ENCODE data around the gene KRTAP5-1. TPM values are rescaled to one million over a fixed set of nuclear protein-coding genes. Genes with fewer than 3 reads are reported as not detected.

KRTAP5-1 gene
- total and polyA plus RNA-seq, 10 of the 15 experiments (the other 5 are each of a cell fraction or from before 2014, with no cell fraction given) = not detected

DNA sequence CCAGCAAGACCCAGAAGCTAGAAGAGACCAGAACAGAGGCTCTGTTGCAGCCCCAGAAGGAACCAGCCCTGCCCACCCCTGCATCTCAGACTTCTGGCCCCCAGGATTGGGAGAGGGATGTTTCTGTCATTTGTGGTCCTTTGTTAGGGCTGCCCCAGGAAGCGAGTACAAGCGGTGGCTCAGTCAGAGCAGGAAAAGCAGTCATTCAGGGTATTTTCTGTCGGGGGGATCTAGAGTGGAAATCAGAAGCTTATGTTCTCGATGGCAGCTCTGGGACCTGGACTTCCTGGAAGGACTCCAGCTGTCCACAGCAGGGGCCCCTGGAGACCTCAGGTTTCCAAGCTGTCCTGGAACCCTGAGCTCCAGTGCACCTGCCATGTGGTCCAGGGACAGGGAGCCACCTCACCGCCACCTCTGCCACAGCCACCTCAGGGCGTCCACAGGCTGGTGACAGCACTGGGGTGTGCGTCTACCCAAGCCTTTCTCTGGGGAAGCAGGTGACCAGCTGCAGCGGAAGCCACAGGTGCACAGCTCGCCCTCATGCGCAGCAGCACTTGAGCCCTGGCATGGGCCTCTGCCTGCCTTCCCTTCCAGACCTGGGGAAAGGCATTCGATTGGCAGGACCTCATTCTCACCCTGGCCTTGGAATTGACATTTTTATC is 47.1 kb upstream of the KRTAP5-1 start:
- POLR2A ChIA-PET = no interaction called here

More for the DNA sequence above, 47.1 kb upstream of the KRTAP5-1 start:
- no peaks in the 10 kb centered on the region for H3K36me3 ChIP-seq (ENCODE audit: control insufficient read depth in 2 of 2, insufficient read depth in 2 of 2, low read length in 1 of 2)
- no peak overlapping the region for H3K9ac ChIP-seq (ENCODE audit: control insufficient read depth, insufficient read depth, low read length)
- DNase-seq (ENCODE audit: low read depth, low spot score) = no peak
- ChIA-PET SMC1A (ENCODE audit: uncharacterized antibody, unreplicated experiment) (no interaction called here), RAD21 (ENCODE audit: unreplicated experiment) (no interaction called here), CTCF (interaction anchor here (2.7 kb wide), 1 partner anchor 8 kb away, joined by 12 read pairs; no protein-coding TSS in a partner anchor)
- FAIRE-seq = no peak
- in situ Hi-C loops (cut with MboI) = no loop called here
- TF ChIP-seq E4F1 (IDR thresholded peaks at IDR 0.05; ENCODE audit: borderline replicate concordance, partially characterized antibody) (no peak), ZNF384 (IDR thresholded peaks at IDR 0.05; ENCODE audit: borderline replicate concordance, low read depth, low read length) (no peak), TBL1XR1 (IDR thresholded peaks at IDR 0.05; ENCODE audit: low read depth, low read length) (no peak), BRCA1 (IDR thresholded peaks at IDR 0.05; ENCODE audit: low read depth, low read length) (no peak), NKRF (conservative IDR thresholded peaks at IDR 0.05) (no peak), CHD1 (IDR thresholded peaks at IDR 0.05; ENCODE audit: low read depth, low read length) (no peak), RFX5 (IDR thresholded peaks at IDR 0.05; ENCODE audit: low read depth, low read length) (no peak), CBX3 (IDR thresholded peaks at IDR 0.05; ENCODE audit: borderline replicate concordance, low read depth) (no peak), BCL11A (IDR thresholded peaks at IDR 0.05; ENCODE audit: low read depth, low read length) (no peak), SUZ12 (IDR thresholded peaks at IDR 0.05; ENCODE audit: unreplicated experiment) (no peak)
- TF ChIP-seq, protein P1, sequence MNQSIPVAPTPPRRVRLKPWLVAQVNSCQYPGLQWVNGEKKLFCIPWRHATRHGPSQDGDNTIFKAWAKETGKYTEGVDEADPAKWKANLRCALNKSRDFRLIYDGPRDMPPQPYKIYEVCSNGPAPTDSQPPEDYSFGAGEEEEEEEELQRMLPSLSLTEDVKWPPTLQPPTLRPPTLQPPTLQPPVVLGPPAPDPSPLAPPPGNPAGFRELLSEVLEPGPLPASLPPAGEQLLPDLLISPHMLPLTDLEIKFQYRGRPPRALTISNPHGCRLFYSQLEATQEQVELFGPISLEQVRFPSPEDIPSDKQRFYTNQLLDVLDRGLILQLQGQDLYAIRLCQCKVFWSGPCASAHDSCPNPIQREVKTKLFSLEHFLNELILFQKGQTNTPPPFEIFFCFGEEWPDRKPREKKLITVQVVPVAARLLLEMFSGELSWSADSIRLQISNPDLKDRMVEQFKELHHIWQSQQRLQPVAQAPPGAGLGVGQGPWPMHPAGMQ (IDR thresholded peaks at IDR 0.05; ENCODE audit: borderline replicate concordance) = no peak
- TF ChIP-seq, protein P2, sequence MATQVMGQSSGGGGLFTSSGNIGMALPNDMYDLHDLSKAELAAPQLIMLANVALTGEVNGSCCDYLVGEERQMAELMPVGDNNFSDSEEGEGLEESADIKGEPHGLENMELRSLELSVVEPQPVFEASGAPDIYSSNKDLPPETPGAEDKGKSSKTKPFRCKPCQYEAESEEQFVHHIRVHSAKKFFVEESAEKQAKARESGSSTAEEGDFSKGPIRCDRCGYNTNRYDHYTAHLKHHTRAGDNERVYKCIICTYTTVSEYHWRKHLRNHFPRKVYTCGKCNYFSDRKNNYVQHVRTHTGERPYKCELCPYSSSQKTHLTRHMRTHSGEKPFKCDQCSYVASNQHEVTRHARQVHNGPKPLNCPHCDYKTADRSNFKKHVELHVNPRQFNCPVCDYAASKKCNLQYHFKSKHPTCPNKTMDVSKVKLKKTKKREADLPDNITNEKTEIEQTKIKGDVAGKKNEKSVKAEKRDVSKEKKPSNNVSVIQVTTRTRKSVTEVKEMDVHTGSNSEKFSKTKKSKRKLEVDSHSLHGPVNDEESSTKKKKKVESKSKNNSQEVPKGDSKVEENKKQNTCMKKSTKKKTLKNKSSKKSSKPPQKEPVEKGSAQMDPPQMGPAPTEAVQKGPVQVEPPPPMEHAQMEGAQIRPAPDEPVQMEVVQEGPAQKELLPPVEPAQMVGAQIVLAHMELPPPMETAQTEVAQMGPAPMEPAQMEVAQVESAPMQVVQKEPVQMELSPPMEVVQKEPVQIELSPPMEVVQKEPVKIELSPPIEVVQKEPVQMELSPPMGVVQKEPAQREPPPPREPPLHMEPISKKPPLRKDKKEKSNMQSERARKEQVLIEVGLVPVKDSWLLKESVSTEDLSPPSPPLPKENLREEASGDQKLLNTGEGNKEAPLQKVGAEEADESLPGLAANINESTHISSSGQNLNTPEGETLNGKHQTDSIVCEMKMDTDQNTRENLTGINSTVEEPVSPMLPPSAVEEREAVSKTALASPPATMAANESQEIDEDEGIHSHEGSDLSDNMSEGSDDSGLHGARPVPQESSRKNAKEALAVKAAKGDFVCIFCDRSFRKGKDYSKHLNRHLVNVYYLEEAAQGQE (IDR thresholded peaks at IDR 0.05; ENCODE audit: low read depth, low read length) = no peak
- intact Hi-C loops (cut with micrococcal nuclease; ENCODE audit: unreplicated experiment) = no loop called here
- H2AFZ ChIP-seq (ENCODE audit: control insufficient read depth, low read depth, low read length) = no peak overlapping the region
- 19% methylated on average over 11 of the region's 11 CpGs for WGBS (ENCODE audit: insufficient coverage, insufficient replicate concordance, low lambda C conversion rate, missing lambda C conversion rate)
- H3K4me2 ChIP-seq (ENCODE audit: control insufficient read depth, insufficient read depth) = no peak overlapping the region
- H3K79me2 ChIP-seq (ENCODE audit: control insufficient read depth, insufficient read depth, low read length) = no peaks in the 10 kb centered on the region
- H4K20me1 ChIP-seq (ENCODE audit: control insufficient read depth, insufficient read depth) = no peaks in the 10 kb centered on the region
- H3K4me3 ChIP-seq = no peak overlapping the region
- ATAC-seq = no peak
- no peaks in the 10 kb centered on the region for H3K4me1 ChIP-seq (ENCODE audit: control insufficient read depth, insufficient read depth, low read length)
- no peaks in the 10 kb centered on the region for H3K9me3 ChIP-seq (replicated peaks; ENCODE audit: control insufficient read depth, insufficient read depth, low read length)
- no peak overlapping the region for H3K27ac ChIP-seq (ENCODE audit: control insufficient read depth, insufficient read depth)
- peaks cover 0 to under 1% of the 10 kb centered on the region in 2 experiments; a peak in 2 of 4 replicates for H3K27me3 ChIP-seq (replicated peaks in 1 of 2; ENCODE audit: control insufficient read depth in 2 of 2, insufficient read depth in 2 of 2, low read length in 1 of 2)
- BruUV-seq (replicated peaks) = no TSS peak
